ENCODE measurements around the gene RAD51D.

- TF ChIP-seq, protein P1, sequence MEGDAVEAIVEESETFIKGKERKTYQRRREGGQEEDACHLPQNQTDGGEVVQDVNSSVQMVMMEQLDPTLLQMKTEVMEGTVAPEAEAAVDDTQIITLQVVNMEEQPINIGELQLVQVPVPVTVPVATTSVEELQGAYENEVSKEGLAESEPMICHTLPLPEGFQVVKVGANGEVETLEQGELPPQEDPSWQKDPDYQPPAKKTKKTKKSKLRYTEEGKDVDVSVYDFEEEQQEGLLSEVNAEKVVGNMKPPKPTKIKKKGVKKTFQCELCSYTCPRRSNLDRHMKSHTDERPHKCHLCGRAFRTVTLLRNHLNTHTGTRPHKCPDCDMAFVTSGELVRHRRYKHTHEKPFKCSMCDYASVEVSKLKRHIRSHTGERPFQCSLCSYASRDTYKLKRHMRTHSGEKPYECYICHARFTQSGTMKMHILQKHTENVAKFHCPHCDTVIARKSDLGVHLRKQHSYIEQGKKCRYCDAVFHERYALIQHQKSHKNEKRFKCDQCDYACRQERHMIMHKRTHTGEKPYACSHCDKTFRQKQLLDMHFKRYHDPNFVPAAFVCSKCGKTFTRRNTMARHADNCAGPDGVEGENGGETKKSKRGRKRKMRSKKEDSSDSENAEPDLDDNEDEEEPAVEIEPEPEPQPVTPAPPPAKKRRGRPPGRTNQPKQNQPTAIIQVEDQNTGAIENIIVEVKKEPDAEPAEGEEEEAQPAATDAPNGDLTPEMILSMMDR (IDR thresholded peaks at IDR 0.05), result no peak
- no peak for TF ChIP-seq POLR2A (IDR thresholded peaks at IDR 0.05; ENCODE audit: low read depth)
Observed at GRCh38 chr17:35099908-35100307, 19.8 kb downstream of the RAD51D start.
